GM19351 (cell line): ENCODE measurements around the gene PER2.

Source experiments
- ATAC-seq: cut with Tn5 transposase; IDR thresholded peaks from one replicate; pipeline ENCODE4 v1.9.1; 2021; ENCODE audit warnings: mild to moderate bottlenecking, moderate library complexity; ENCODE audit not compliant: unreplicated experiment

Gene PER2

DNA sequence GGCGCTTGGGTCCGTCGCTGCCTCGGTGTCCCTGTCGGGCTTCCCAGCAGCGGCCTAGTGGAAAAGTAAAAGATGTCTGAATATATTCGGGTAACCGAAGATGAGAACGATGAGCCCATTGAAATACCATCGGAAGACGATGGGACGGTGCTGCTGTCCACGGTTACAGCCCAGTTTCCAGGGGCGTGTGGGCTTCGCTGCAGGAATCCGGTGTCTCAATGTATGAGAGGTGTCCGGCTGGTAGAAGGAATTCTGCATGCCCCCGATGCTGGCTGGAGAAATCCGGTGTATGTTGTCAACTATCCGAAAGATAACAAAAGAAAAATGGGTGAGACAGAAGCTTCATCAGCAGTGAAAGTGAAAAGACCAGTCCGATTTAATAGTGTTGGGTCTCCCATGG lies 56.6 kb downstream of the PER2 start:
- ATAC-seq = no peak

DNA sequence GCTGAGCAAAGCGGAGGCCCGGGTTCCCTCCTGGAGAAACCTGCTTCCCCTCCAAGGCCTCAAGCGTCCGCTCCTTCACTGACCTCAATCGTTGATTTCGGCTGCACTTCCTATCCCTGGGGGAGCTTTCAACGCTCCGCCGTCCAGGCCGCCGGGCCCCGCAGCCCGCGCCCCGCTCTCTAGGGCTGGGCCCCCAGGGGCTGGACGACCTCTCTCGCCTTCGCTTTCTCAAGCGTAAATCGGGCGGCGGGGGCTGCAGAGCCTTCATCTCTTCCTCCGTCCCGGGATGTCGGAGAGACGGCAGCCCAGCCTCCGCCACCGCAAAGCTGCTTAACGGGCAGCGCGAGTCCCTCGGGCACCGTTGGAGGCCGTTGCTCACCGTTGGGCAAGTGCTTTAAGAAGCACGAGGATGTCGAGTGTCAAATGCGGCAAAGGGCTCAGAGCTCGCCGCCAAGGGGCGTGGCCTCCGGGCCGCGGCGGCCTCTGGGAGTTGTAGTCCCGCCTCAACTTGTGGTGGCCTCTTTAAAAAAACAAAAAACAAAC lies 57.1 kb downstream of the PER2 start:
- ATAC-seq = no peak

DNA sequence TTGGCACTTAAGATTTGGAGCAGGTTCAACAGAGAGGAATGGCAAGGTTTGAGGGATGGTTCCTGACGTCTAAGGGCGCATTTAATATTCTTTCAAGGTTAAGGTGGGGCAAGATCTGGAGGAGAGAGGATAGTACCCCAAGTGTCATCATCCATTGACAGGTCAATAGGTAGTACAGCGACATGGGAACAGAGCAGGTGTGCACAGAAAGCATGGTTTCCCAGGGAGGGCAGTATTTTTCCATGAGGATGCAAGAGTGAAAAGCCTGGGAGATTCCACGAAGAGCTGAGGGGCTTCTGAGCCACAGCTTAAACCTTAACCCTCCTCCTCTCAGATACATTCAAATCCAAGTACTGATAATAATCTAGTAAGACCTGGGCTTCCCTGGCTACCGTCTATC lies 57.7 kb downstream of the PER2 start:
- no peak for ATAC-seq

DNA sequence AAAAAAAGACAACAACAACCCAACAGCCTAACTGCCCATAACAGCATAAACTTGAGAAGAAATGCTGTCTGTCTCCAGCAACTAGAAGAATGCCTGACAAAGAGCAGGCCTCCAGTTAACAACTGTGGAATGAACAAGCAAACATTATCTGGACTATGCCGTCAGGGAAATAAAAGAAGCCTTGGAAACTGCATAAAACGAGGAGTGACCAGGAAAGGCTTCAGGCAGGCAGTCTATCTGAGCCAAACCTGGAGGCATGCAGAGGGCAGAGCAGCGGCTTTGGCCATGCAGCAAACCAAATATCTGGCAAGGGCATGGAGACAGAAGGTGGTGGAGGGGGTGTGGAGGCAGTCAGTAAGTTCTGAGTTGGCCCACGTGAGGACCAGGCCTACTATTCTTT lies 59.7 kb downstream of the PER2 start:
- ATAC-seq = no peak

DNA sequence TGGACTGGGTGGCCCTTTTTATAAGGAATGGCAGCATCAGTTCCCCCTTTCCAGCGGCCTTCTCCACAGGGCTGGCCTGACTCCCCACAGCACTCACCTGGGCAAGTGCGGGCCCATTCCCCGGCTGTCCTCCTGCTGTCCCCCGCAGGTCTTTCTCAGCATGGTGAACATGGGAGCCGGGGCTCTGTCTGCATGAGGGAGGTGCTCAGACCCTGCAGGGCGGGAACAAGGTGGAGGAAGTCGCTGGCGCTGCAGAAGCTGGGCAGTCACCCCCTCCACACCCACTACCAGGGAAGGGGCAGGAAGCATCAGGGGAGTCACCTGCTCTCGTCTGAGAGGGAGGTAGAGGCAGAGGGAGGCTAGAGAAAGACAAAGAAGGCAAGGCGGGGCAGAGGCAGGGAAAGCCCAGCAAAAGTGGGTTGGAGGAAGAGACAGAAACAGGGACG lies 60.8 kb downstream of the PER2 start:
- ATAC-seq = no peak

DNA sequence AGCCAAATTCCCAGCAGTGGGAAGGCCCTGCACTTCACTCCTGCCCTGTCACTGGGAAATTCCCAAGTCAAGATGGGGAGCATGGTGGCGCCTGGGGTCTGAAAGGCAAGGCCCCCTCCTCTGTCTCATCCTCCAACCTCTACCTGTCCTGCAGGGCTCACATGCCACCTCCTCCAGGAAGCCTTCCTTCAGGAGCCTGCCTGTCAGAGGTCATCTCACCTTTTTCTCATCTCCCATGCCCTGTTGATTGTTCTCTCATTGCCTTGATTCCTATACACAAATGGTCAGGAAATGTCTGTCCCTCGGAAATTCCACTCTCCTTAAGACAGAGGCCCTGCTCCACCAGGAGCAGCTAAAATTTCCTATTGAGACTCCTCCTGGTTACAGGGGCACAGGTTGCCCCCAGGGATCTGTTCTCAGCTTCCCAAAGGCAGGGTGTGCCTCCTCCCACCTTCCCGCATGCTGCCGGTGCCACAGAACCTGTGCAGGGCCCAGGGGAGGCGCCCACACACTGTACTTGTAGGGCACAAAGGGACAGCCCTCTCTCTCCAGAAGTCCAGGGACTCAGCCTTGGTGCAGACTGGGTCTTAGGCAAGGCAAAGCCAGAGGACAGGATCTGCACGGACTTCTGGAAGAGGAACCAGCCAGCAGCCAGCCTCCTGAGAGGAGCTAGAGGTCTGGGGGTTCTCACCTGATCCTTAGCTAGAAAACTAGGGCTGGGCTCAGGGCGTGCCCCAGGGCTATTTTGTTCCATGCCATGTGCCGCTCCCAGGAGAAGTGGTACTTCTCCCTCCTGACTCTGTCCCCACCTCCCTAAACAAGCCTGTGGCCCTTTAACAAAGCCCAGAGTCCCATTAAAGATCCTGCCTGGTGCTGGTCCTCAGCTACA lies 61.5 kb downstream of the PER2 start:
- no peak for ATAC-seq

DNA sequence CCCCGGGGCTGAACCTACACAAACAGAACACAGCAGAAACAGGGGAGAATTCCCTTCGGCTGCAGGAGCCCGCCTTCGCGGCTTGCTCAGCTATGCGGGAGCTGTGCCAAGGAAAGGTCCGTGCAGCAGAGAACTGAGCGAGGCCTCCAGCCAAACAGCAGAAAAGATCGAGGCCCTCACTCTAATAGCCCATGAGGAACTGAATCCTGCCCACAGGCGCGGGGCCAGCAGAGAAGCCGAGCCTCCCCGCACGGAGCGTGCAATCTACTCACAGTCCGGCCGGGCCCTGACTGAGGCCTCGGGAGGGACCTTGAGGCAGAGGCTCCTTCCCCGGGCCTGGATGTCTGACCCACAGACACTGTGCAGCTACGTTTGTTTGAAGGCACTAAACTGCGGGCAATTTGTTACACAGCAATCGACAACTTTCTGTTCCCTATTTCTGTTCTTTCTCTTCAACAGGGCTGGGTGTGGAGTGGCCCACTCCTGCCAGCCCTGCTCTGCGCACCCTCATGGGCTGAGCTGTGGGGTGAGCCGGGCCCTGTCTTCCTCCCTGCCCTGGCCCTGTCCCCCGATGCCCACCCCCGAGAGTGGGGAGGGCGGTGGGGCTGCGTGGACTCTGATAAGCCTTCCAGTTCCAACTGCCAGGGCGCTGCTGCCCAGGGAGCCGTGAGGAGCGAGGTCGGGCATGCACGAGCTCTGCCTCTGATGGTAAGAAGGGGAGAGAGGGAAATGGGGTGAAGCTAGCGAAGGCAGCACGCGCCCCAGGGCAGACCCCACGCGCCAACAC lies 62.3 kb downstream of the PER2 start:
- no peak for ATAC-seq

DNA sequence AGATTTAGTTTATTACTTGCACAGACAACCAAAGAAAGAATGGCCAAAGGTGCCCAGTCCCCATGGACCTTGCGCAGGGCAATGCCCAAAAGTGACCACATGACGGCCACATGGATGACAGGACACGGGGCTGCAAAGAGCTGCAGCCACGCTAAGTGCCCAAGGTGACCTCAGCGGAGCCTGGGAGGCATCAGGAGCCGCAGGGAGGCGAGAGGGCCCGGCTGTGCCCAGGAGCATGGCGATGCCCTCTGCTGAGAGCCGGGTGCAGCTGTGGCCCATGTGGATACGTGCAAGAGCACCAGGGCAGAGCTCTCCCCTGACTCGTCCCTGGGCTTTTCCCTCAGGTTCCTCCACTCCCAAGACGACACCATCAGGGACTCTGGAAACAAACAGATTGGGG lies 63.3 kb downstream of the PER2 start:
- ATAC-seq = no peak

DNA sequence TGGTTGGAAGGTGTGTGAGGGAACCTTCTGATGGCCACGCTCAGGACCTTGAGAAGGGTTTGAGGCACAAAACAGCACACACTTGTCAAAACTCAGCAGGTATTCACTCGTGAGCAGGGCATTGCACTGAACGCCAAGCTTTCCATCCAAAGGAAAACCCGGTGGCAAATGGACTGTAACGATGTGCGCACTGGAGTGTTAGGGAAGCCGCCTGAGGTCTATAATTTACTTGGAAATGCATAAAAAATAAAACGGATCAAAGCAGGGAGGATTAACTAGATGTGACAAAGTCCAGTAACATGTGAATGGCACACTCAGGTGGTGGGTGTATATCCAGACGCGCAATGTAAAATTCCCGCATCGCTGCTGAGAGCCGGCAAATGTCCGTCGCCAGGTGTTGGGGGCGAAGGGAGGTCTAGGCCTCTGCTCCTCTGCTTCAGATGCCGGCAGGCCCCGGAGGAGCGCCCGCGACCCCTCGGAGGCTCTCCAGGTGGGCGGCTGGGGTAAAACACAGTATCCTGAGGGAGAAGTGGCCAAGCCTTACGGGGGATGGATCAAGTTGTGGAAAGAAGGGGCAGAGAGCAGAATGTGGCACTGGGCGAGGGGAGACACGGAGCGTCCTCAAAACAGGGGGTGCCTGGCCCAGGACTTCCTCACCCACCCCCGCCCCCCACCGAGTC lies 63.9 kb downstream of the PER2 start:
- ATAC-seq = no peak

DNA sequence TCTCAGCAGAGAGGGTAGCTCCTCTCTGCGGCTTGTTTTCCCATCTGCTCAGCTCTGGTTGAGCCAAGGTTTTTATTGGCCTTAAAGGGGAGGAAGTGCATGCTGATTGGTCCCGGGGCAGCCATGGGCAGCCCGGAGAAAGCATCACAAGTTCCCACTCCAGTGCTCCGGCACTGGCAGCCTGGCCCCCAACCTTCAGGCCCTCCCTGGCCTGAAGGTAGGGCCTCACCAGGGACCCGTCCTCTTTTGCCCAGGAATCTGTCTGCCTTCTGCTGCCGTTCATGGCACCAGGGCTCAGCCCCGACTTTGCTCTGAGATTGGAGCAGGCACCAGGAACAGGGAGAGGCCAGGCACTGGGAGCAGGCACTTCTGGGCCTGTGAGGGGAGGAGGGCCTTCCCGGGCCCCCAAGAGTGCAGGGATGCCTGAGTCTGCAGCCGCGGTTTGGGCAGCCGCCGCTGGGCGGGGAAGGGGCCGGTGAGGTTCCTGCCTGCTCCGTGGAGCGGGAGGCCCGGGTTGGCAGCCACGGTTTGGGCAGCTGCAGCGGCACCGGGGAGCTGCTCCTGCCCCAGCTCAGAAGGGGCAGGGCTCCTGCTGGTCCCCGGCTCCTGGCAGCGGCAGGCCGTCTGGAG lies 67.4 kb downstream of the PER2 start:
- ATAC-seq = peak; percentile 79

DNA sequence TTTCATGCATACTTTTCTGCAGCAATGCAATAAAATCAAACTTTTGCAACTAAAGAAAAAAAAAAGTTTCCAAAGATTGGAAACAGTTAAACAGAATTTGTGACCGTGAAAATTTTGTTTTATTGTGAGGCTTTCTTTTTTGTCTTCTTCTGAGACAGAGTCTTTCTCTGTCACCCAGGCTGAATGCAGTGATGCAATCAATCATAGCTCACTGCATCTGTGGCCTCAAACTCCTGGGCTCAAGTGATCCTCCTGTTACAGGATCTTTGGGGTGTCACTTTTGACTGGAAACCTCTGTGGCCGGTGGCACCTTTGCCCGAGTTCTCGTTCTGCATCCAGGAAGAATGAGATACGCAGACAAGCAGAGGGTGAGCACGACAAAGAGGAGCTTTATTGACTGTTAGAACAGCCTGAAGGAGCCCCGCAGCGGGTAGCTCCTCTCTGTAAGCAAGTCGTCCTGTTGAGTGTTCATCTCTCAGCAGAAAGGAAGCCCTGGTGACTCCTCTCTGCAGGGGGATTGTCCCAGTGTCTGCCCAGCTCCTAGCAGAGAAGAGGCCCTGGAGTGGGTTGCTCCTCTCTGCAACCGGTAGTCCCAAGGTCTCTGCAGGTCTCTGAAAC lies 68.0 kb downstream of the PER2 start:
- no peak for ATAC-seq

DNA sequence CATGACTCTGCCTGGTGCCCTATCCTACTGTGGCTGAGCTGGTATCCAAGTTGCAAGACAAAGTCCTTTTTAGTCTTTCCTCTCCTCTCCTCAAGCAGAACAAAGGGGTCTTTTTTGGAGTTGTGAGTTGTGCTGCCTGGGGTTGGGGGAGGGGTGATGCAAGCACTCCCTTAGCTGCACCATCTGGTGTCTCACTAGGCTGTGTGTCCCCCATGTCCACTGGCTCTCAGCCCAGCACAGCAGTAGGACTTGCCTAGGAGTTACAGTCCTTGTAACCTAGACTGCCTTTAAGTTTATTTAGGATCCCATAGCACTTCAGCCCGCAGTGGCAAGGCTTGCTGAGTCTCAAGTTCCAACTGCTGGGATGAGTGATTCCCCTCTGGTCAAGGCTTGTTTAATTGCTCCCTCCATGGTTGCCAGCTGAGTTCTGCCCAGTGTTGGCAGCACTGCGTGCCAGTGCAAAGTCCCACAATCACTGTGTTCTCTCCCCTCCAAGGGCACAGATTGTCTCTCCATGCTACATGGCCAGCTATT lies 71.7 kb downstream of the PER2 start:
- ATAC-seq = no peak

DNA sequence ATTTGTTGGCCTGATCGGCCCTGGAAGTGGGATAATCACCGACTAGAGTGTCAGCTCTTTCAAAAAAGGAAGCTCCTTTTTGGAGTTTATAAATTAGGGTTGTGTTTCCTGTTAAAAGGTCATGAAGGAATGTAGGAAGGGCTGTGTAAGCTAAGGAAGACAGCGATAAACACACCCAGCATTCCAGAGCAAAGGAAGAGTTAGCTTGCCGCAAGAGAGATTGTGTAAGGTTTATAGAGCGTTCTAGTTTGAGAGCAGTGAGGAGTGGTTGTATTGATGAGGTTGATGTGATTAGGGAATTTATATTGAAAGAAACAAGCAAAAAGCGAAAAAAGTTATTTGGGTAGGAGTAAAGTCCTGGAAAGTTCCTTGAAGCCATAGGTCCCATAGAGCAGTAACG lies 81.4 kb downstream of the PER2 start:
- ATAC-seq = no peak

DNA sequence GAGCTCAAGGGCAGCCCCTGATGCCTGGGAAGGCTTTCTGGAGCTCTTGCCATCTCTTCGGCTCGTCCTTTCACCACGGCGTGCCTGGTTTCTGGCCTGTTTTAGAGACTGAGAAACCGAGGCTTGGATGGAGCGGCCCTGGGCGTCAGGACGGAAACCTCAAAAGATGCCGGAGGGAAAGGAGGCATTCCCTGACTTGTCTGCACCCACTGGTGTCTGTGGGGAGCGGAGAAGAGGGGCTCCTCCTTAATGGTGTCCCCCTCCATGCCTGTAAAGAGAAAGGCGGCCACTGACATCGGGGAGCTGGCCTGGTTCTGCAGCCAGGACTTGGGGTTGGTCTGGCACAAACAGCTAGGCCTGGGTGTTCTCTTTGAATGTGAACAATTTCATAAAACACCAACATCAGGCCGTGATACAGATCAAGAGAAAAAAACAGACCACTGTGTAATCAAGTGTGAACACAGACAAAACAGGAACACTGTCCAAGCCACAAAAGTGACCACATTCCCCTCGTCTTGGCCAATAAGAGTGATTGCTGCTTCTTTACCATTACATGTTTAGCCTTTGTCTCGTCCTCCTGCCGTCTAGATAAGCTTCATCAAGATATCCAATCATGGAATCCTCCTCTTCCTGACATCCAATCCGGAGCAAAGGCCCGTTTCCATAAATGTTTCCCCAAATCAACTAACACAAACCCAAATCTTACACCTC lies 84.3 kb downstream of the PER2 start:
- ATAC-seq = peak; percentile 19

DNA sequence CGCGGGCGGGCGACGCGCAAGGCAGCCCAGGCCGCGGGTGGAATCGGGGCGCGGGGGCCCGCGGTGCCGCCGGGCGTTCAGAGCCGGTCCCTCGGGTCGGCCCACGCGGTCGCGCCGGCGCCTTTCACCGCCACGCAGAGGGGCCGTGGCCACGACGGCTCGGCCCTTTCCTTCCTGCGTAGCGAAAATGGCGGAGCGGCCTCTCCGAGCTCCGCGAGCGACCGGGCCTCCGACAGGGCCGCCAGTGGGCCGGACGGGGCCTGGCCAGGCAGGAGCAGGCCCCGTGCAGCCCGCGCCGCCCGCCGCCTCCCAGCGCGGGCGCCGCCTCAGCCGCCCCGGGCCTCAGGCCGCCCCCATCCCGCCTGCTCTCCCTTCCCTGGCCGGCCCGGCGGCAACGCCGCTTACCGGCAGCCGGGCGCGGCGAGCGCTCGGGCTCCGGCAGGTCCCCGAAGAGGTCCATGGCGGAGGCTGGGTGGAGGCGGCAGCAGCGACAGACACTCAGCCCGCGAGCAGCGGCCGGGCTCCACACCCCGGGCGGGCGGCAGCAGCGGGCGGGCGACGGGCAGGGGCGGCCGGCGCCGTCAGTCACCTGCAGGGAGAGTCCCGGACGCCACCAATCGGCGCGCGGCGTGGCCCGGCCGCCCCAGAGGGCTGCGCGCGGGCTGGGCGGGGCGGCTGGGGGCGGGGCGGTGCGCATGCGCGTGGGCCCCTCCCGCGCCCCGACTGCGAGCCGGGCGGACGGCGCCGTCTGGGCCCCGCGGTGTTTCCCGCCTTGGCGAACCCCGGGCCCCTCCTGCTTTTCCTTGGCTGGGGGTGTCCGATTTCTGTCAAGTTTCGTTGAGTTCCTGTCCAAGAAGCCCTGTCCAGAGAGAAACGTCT lies 85.1 kb downstream of the PER2 start, which contains the start of gene ILKAP:
TSS of gene ILKAP (minus strand) at position 602 of the 879 bp plus-strand sequence. CDS start at position 460, 142 bp downstream.
- ATAC-seq = peak; percentile 93

DNA sequence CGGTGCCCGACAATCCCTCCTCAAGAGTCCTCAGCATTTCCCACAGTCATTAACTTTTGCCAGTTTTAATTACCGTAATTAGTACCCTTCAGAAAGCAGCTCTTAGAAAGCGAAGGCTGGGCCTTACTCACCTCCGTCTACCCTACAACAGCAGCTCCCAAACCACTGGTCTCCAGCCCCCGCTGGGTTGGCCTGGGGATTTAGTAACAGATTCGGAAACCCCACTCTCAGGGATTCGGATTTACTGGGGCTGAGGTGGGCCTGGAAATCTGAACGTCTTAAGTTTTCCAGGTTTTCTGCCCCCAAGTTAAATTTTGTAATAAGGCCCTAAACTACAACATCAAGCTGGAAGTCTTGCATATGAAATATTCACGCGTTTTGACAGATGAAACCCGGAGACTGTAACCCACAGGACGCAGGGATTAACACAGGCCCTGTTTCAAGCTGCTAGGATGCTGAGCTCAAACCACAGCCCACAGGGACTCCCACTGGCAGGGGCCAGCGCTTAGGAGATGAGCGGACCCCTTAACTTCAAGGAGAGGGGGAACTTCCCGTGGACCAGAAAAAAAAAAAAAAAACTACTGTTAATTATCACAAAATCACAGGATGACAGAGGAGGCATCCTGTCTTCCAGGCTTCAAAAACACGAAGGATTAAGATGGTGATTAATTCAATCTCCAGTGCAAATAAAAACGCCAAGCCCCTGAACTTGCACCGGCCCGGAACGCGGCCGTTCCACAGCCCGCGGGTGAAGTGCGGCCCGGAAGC lies 85.9 kb downstream of the PER2 start:
- no peak for ATAC-seq
